Measurements from ENCODE around the gene MED13.

- TF ChIP-seq CTCF (IDR thresholded peaks at IDR 0.05; ENCODE audit: insufficient read depth, low read length) (no peak), REST (IDR thresholded peaks at IDR 0.05; ENCODE audit: insufficient replicate concordance, low read depth) (no peak), POLR2AphosphoS5 (IDR thresholded peaks at IDR 0.05; ENCODE audit: low read depth) (no peak), GABPA (IDR thresholded peaks at IDR 0.05; ENCODE audit: low read depth) (no peak)
These were observed 169.7 kb downstream of the MED13 start for GRCh38 chr17:61895391-61895790.

Data from HL-60 (cell line).